ENCODE data around the gene USP9Y. TPM values are rescaled to one million over a fixed set of nuclear protein-coding genes. Genes with fewer than 3 reads are reported as not detected.

The USP9Y gene
- total and polyA plus RNA-seq, 10 of the 15 experiments (the other 5 are each of a cell fraction or from before 2014, with no cell fraction given) = 0.08 TPM; not detected in 9

DNA sequence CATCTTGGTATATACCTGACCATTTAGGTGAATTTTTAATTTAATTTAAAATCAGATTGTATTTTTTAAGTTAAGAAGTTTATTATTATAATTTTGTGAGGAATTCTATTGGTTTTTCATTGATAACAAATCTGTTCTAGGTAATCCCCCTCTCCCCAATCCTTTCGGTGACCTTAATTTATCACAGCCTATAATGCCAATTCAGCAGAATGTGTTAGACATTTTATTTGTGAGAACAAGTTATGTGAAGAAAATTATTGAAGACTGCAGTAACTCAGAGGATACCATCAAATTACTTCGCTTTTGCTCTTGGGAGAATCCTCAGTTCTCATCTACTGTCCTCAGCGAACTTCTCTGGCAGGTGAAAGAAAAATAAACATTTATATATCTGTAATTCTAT, 145.8 kb downstream of the USP9Y start (continued):
- TF ChIP-seq, protein P1, sequence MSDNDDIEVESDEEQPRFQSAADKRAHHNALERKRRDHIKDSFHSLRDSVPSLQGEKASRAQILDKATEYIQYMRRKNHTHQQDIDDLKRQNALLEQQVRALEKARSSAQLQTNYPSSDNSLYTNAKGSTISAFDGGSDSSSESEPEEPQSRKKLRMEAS (IDR thresholded peaks at IDR 0.05; ENCODE audit: low read depth, low read length) = no peak
- TF ChIP-seq SUPT20H (IDR thresholded peaks at IDR 0.05; ENCODE audit: borderline replicate concordance, control insufficient read depth, low read depth, low read length) (no peak), BHLHE40 (IDR thresholded peaks at IDR 0.05; ENCODE audit: borderline replicate concordance in 1 of 2, low read depth in 2 of 2, low read length in 1 of 2) (no peak), ATF2 (IDR thresholded peaks at IDR 0.05; ENCODE audit: low read length) (no peak)
- TF ChIP-seq, protein P2, sequence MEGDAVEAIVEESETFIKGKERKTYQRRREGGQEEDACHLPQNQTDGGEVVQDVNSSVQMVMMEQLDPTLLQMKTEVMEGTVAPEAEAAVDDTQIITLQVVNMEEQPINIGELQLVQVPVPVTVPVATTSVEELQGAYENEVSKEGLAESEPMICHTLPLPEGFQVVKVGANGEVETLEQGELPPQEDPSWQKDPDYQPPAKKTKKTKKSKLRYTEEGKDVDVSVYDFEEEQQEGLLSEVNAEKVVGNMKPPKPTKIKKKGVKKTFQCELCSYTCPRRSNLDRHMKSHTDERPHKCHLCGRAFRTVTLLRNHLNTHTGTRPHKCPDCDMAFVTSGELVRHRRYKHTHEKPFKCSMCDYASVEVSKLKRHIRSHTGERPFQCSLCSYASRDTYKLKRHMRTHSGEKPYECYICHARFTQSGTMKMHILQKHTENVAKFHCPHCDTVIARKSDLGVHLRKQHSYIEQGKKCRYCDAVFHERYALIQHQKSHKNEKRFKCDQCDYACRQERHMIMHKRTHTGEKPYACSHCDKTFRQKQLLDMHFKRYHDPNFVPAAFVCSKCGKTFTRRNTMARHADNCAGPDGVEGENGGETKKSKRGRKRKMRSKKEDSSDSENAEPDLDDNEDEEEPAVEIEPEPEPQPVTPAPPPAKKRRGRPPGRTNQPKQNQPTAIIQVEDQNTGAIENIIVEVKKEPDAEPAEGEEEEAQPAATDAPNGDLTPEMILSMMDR (IDR thresholded peaks at IDR 0.05 in 2 of 3, conservative IDR thresholded peaks at IDR 0.05 in 1 of 3; ENCODE audit: control insufficient read depth in 2 of 3, extremely low read depth in 1 of 3, insufficient read depth in 1 of 3, low read depth in 3 of 3, low read length in 3 of 3) = no peak
- TF ChIP-seq, protein P3, sequence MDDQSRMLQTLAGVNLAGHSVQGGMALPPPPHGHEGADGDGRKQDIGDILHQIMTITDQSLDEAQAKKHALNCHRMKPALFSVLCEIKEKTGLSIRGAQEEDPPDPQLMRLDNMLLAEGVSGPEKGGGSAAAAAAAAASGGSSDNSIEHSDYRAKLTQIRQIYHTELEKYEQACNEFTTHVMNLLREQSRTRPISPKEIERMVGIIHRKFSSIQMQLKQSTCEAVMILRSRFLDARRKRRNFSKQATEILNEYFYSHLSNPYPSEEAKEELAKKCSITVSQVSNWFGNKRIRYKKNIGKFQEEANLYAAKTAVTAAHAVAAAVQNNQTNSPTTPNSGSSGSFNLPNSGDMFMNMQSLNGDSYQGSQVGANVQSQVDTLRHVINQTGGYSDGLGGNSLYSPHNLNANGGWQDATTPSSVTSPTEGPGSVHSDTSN (IDR thresholded peaks at IDR 0.05; ENCODE audit: insufficient replicate concordance, low read depth, low read length) = no peak

GRCh38 chrY:12855791-12856275, 154.8 kb downstream of the USP9Y start:
- no peak overlapping the region for H2AFZ ChIP-seq (ENCODE audit: control insufficient read depth, low read depth, low read length)
- ChIA-PET RAD21 (ENCODE audit: unreplicated experiment) (no interaction called here), CTCF (no interaction called here), SMC1A (ENCODE audit: uncharacterized antibody, unreplicated experiment) (no interaction called here), POLR2A (no interaction called here)
- TF ChIP-seq EZH2 (IDR thresholded peaks at IDR 0.05; ENCODE audit: borderline replicate concordance, control insufficient read depth, low read depth, low read length) (no peak), STAT1 (conservative IDR thresholded peaks at IDR 0.05) (no peak), EGR1 (IDR thresholded peaks at IDR 0.05; ENCODE audit: borderline replicate concordance in 1 of 2, low read depth in 2 of 2, low read length in 2 of 2) (no peak), RBBP5 (conservative IDR thresholded peaks at IDR 0.05) (no peak), RFX5 (IDR thresholded peaks at IDR 0.05; ENCODE audit: low read depth, low read length) (no peak), STAT3 (IDR thresholded peaks at IDR 0.05; ENCODE audit: low read depth, low read length) (no peak)
- H3K9ac ChIP-seq (ENCODE audit: control insufficient read depth, insufficient read depth, low read length) = no peak overlapping the region
- no peaks in the 10 kb centered on the region for H3K9me3 ChIP-seq (replicated peaks; ENCODE audit: control insufficient read depth, insufficient read depth, low read length)
- no TSS peak for BruUV-seq (replicated peaks)
- no peaks in the 10 kb centered on the region for H3K4me1 ChIP-seq (ENCODE audit: control insufficient read depth, insufficient read depth, low read length)
- H3K4me3 ChIP-seq = no peak overlapping the region
- no peaks in the 10 kb centered on the region for H3K79me2 ChIP-seq (ENCODE audit: control insufficient read depth, insufficient read depth, low read length)
- FAIRE-seq (no peak), ATAC-seq (no peak), DNase-seq (ENCODE audit: low read depth, low spot score) (no peak)
- in situ Hi-C loops (cut with MboI) (no loop called here), intact Hi-C loops (cut with micrococcal nuclease; ENCODE audit: unreplicated experiment) (no loop called here)
- H3K27me3 ChIP-seq (replicated peaks in 1 of 2; ENCODE audit: control insufficient read depth in 2 of 2, insufficient read depth in 2 of 2, low read length in 1 of 2) = no peaks in the 10 kb centered on the region
- no peak overlapping the region for H3K4me2 ChIP-seq (ENCODE audit: control insufficient read depth, insufficient read depth)
- no peaks in the 10 kb centered on the region for H3K36me3 ChIP-seq (ENCODE audit: control insufficient read depth in 2 of 2, insufficient read depth in 2 of 2, low read length in 1 of 2)
- no peaks in the 10 kb centered on the region for H4K20me1 ChIP-seq (ENCODE audit: control insufficient read depth, insufficient read depth)
- H3K27ac ChIP-seq (ENCODE audit: control insufficient read depth, insufficient read depth) = no peak overlapping the region

All from GM12878 (cell line).